8988T (cell line): ENCODE measurements around the gene TTLL4.

Source experiments
- DNase-seq: peaks from one replicate; pipeline ENCODE4 v3.0.0; 2011

Gene TTLL4, protein sequence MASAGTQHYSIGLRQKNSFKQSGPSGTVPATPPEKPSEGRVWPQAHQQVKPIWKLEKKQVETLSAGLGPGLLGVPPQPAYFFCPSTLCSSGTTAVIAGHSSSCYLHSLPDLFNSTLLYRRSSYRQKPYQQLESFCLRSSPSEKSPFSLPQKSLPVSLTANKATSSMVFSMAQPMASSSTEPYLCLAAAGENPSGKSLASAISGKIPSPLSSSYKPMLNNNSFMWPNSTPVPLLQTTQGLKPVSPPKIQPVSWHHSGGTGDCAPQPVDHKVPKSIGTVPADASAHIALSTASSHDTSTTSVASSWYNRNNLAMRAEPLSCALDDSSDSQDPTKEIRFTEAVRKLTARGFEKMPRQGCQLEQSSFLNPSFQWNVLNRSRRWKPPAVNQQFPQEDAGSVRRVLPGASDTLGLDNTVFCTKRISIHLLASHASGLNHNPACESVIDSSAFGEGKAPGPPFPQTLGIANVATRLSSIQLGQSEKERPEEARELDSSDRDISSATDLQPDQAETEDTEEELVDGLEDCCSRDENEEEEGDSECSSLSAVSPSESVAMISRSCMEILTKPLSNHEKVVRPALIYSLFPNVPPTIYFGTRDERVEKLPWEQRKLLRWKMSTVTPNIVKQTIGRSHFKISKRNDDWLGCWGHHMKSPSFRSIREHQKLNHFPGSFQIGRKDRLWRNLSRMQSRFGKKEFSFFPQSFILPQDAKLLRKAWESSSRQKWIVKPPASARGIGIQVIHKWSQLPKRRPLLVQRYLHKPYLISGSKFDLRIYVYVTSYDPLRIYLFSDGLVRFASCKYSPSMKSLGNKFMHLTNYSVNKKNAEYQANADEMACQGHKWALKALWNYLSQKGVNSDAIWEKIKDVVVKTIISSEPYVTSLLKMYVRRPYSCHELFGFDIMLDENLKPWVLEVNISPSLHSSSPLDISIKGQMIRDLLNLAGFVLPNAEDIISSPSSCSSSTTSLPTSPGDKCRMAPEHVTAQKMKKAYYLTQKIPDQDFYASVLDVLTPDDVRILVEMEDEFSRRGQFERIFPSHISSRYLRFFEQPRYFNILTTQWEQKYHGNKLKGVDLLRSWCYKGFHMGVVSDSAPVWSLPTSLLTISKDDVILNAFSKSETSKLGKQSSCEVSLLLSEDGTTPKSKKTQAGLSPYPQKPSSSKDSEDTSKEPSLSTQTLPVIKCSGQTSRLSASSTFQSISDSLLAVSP

GRCh38 chr2:218710687-218711549 is at the start of gene TTLL4:
Gene TTLL4 (plus strand): TSS chr2:218710835. CDS start chr2:218737677, 26,842 bp downstream.
- peak; percentile 96 for DNase-seq

- no peak for DNase-seq
Observed at GRCh38 chr2:218662377-218662776, 48.3 kb upstream of the TTLL4 start.

DNA sequence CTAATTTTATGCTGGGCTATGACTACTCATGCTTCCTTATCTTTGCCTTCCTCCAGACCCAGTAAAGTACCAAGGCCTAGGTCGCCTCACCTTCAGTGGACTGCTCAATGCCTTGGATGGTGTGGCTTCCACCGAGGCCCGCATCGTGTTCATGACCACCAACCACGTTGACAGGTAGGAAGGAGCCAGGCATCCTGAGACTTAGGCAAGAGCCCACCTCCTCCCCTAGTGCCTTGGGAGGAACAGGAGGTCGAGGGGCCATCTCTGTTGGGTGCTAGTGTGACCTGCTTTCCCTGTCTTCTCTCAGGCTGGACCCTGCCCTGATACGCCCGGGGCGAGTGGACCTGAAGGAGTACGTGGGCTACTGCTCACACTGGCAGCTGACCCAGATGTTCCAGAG is 47.8 kb upstream of the TTLL4 start:
- DNase-seq: no peak

DNA sequence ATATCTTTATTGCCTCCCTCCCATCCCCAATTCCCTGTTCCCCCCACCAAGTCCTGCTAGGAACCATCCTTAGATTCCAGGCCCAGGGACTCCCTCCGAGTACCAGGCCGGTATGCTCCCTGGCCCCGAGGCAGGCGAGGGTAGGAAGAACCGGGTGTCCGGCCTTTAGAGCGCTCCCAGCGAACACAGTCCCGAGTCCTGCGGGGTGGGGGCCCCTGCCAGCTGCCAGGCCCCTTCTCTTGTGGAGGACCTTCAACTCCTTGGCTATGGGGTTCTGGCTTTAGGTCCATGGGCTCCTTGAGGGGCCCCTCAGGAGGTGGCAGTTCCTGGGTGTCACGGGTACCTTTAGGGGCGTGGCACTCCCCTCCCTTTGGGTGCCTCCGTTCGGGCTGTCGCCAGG is 46.7 kb upstream of the TTLL4 start:
- no peak for DNase-seq

DNA sequence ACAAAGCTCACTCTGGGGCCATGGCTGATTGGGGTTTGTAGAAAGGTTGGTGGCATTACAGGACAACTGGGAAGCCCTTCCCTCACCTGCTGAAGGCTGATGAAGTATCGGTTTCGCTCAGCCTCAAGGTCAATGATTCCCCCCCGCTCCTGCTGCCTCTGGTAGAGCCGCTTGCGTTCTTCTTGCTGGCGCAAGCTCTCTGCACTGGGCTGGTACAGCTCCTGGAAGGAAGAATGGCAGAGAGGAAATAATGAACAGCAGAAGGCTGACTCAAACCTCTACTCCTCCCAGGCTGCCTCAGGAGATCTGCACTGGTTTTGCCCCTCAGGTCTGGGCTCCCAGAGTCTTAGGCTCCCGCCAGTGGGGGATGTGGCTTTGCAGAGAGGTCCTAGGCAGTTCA is 46.0 kb upstream of the TTLL4 start:
- DNase-seq: no peak

DNA sequence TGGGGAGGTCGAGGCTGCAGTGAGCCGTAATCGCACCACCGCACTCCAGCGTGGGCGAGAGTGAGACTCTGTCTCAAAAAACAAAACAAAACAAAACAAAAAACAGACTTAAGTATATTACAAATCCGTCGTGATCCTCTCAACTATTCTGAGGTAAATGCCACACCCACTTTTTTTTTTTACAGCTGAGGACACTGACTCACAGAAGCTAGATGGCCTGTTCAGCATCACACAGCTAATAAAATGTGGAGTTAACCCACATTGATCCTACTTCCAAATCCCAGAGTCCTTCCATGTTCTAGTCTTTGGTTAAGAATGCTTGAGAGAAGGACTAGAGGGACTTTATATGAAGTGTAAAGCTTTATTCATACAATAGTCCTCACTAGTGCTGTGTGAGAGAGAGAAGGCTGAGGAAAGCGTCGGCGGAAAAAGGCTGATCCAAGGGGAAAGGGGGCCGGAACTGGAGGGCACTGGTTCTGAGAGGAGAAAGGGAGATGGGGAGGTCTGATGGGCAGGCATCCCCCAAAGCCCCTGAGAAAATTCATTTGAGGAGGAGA is 39.5 kb upstream of the TTLL4 start:
- no peak for DNase-seq

DNA sequence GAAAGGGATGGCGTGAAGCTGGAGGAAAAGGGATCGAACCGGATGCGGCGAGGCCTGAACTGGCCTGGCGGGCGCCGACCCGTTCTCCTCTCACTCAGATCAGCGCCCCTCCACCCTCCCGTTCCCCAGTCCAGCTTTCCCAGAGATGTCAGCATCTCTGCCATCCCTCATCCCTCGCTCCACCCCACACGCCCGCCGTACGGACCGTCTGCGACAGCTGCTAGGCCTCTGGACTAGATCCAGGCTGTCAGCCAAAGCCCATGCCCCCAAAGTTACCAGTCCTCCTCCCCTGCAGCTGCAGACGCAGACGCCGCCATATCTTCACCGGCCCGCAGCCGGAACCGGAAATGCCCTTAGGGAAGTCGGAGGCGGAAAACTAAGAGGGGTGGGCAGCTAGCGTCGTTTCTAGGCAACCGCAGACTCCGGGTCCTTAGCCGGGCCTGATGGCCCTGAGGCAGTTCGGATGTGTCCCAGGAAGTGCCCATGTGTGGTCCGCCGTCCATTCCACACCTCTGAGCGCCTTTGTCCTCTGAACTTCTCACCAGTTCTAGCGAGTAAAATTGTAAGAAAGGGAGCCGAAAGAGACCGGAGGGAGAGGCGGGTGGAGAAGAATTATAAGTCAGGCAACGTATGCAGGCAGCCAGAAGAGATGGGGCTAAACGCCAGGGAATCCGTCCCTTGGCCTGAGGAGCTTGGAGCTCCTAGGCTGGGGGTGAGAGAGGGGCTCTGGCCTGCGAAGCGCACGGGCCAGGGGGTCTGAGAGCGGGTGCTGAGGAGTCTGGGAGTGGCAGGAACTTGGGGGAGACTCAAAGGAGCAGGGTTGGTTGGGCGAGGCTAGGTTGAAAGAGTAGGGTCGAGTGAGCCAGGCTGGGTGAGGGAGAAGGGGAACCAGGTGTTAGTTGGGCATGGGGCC is 38.7 kb upstream of the TTLL4 start, which contains the start of the genes RNF25 and STK36:
TSS of gene RNF25 (minus strand) at position 349 of the 913 bp plus-strand sequence. CDS start at position 317, 32 bp downstream.
TSS of gene STK36 (plus strand) at position 433 of the 913 bp plus-strand sequence. CDS start 744 bp downstream, outside the sequence.
- peak; percentile 81 for DNase-seq

DNA sequence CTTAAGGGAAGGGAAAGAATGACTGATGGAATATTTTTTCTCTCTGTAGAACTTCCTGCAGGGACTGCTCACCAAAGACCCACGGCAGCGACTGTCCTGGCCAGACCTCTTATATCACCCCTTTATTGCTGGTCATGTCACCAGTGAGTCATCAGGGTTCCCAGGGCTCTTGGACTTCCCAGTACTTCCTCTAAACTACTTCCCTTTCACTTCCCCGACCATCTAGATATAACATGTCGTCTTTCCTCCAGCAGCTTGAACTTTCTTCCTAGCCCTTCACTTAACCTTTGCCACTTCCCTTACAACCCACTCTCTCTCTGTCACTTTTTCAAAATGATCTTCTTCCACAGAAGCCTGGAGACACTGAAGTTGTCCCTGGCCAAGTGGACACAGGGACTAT is 31.5 kb upstream of the TTLL4 start:
- no peak for DNase-seq

- DNase-seq: no peak
Observed at GRCh38 chr2:218680061-218680460, 30.6 kb upstream of the TTLL4 start.

DNA sequence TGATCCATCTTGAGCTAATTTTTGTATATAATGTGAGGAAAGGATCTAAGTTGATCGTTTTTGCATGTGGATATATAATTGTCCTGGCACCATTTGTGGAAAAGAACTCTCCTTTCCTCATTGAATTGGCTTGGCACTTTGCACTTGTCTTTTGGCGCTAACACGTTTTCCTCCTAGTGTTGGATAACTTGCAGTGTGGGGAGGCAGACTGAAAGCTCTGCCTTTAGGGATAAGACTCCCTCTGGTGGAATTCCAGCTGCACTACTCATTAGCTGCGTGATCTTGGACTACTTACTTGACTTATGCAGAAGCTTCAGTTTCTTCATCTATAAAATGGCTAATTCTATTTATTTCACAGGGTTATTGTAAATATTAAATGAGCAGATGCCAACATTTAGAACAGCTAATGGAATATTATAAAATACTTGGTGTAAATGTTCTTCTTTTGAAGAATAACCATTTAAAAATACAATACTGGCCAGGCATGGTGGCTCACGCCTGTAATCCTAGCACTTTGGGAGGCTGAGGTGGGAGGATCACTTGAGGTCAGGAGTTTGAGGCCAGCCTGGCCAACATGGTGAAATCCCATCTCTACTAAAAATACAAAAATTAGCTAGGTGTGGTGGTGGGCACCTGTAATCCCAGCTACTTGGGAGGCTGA is 23.1 kb upstream of the TTLL4 start:
- DNase-seq: peak; percentile 39

DNA sequence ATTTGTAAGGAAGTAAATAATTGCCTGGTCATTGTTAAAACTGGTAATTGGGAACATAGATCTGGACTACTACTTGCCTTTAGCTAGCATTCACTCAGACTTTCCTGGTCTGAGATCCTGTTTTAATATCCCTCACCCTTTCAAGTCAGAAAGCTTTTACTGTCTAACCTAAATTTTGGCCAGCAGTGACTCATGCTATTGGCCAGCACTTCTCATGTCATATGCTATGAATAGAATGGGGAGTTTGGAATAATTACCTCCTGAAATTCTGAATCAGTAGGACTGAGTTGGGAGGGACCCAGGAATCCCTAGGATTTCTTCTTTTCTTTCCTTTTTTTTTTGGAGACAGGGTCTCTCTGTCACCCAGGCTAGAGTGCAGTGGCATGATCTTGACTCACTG is 19.4 kb upstream of the TTLL4 start:
- no peak for DNase-seq

DNA sequence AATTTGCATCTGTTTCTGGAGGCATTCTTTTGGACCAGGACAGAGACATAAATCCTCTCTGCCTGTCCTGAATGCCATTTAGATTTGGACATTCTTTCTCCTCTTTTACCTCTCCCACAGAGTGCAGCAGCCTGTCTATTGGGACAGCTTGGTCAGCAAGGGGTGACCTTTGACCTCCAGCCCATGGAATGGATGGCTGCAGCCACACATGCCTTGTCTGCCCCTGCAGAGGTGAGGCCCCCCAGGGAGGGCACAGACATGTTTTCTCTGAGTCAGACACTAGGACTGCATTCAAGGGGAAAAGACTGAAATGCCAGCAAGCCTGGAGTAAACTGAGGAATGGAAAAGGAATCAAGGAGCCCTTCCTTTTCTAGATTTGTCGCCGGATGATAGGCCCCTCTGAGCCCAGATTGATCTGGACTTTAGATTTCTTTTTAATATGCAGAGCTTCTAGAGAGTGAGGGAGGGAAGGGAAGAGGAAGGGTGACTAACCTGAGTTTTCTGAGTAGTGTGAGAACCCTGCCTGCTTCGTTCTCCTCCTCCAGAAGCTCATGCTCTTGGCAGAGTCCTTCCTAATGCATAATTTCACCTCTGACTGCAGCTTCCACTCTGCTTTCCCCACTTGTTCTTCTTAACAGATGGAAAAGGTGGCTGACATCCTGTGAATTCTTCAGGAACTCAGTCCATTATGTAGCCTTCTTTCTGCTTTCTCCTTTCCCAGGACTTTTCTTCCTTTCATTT is 16.1 kb upstream of the TTLL4 start:
- DNase-seq: no peak

GRCh38 chr2:218698885-218699284 is 11.8 kb upstream of the TTLL4 start:
- DNase-seq: no peak

GRCh38 chr2:218701806-218702205 is 8.8 kb upstream of the TTLL4 start:
- no peak for DNase-seq

DNA sequence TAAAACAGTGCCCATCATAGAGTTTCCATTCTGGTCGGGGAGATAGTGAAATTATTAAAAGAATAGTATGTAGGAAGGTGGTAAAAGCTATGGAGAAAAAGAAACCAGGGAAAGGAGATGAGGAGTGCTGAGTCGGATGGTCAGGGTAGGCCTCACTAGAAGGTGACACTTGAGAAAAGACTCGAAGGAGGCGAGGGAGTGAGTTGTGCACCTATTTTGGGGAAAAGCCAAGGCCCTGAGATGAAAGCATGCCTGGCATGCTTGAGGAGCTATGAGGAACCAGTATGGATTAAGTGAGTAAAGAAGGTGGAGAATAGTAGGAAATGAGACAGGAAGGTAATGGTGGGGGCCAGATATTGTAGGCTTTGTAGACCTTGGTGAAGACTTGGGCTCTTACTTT is 7.3 kb upstream of the TTLL4 start:
- DNase-seq: no peak

- DNase-seq: no peak
Observed at GRCh38 chr2:218708086-218708485, 2.5 kb upstream of the TTLL4 start.

GRCh38 chr2:218709908-218710307 is 727 bp upstream of the TTLL4 start:
- no peak for DNase-seq

GRCh38 chr2:218710334-218710686 is 325 bp upstream of the TTLL4 start:
- no peak for DNase-seq

DNA sequence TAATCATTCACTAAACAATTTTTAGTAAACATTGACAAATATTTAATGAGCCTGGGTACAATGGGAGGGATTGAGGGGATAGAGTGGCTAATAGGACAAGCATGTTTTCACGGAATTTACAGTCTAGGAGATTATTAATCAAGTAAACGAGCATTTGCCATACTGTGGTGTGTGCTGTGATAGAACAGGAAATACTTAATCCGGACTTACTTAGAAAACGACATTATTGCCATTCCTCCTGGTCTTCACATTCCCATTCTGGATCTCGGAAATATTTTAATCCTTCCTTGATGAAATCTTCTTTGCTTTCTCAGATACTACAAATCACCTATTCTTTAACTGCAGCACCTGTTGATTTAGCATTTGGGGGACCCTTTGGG is 905 bp downstream of the TTLL4 start:
- no peak for DNase-seq
